NOMO-1 treated with dmso at 0.1 percent for 144 hours (cell line): Measurements from ENCODE around the gene WARS2.
"Not testable (repeated sequence)": the region's sequence is repeated elsewhere in the genome, so short reads cannot be mapped to it uniquely, and the experiment has no call there.

Experiments
- DNase-seq: peaks from one replicate; lab custom pipeline; 2025; ENCODE audit not compliant: unreplicated experiment; lab: John Stamatoyannopoulos, UW

Gene WARS2

GRCh38 chr1:119139857-119140176 is 636 bp downstream of the WARS2 start:
- no peak for DNase-seq

- no peak for DNase-seq
These were observed 1.1 kb downstream of the WARS2 start for GRCh38 chr1:119139403-119139802.

- no peak for DNase-seq
These were observed 4.1 kb downstream of the WARS2 start for GRCh38 chr1:119136401-119136800.

- no peak for DNase-seq
These were observed 6.5 kb downstream of the WARS2 start for GRCh38 chr1:119133987-119134386.

GRCh38 chr1:119132179-119132578 is 8.3 kb downstream of the WARS2 start:
- DNase-seq: no peak

- no peak for DNase-seq
These were observed 14.6 kb downstream of the WARS2 start for GRCh38 chr1:119125874-119126273.

GRCh38 chr1:119124764-119125163 is 15.7 kb downstream of the WARS2 start:
- DNase-seq: no peak

- DNase-seq: not testable (repeated sequence)
These were observed 18.6 kb downstream of the WARS2 start for GRCh38 chr1:119121872-119122271.

GRCh38 chr1:119116725-119117124 is 23.7 kb downstream of the WARS2 start:
- DNase-seq: no peak

GRCh38 chr1:119115736-119116135 is 24.7 kb downstream of the WARS2 start:
- DNase-seq: no peak

GRCh38 chr1:119115311-119115710 is 25.1 kb downstream of the WARS2 start:
- DNase-seq: no peak

- DNase-seq: no peak
These were observed 25.7 kb downstream of the WARS2 start for GRCh38 chr1:119114786-119115185.

- DNase-seq: no peak
These were observed 27.7 kb downstream of the WARS2 start for GRCh38 chr1:119112791-119113190.

GRCh38 chr1:119112244-119112643 is 28.2 kb downstream of the WARS2 start:
- DNase-seq: no peak

GRCh38 chr1:119108988-119109387 is 31.5 kb downstream of the WARS2 start:
- no peak for DNase-seq

GRCh38 chr1:119103764-119104163 is 36.7 kb downstream of the WARS2 start:
- DNase-seq: no peak

- no peak for DNase-seq
These were observed 38.4 kb downstream of the WARS2 start for GRCh38 chr1:119102051-119102450.

- no peak for DNase-seq
These were observed 38.9 kb downstream of the WARS2 start for GRCh38 chr1:119101563-119101962.

GRCh38 chr1:119099775-119100174 is 40.7 kb downstream of the WARS2 start:
- DNase-seq: no peak

GRCh38 chr1:119097380-119097779 is 43.1 kb downstream of the WARS2 start:
- no peak for DNase-seq

- DNase-seq: no peak
These were observed 46.7 kb downstream of the WARS2 start for GRCh38 chr1:119093721-119094120.

GRCh38 chr1:119091618-119092017 is 48.8 kb downstream of the WARS2 start:
- no peak for DNase-seq

GRCh38 chr1:119090250-119090649 is 50.2 kb downstream of the WARS2 start:
- DNase-seq: no peak

GRCh38 chr1:119086830-119087229 is 53.6 kb downstream of the WARS2 start:
- no peak for DNase-seq
